Heart right ventricle (tissue), 16 donors: Measurements from ENCODE around the gene GUCA2B. TPM values are rescaled to one million over a fixed set of nuclear protein-coding genes. Genes with fewer than 3 reads are reported as not detected.

Source experiments
- ATAC-seq, 8 donors: fragments of 200-7000 bp; cut with Tn5 transposase; one replicate each; pipeline ENCODE4 v1.9.1; 2020; ENCODE audit warnings: mild to moderate bottlenecking in 8 of 8, moderate library complexity in 8 of 8, moderate number of reproducible peaks in 1 of 8
- DNase-seq, 2 donors: peaks; one replicate each; pipeline ENCODE4 v3.0.0-alpha.2; 2020
- H3K27ac ChIP-seq, 10 donors: fragments of 200-600 bp; sonication (generic) in 2 of 10; one replicate each; pipeline versions ENCODE4 v1.5.0 to v1.8.0; 2020 to 2022; ENCODE audit warnings: mild to moderate bottlenecking in 3 of 10
- H3K27me3 ChIP-seq, 7 donors: fragments of 200-600 bp; one replicate each; pipeline ENCODE4 v1.8.0; 2021 to 2022; ENCODE audit warnings: mild to moderate bottlenecking in 2 of 7
- H3K36me3 ChIP-seq, 9 donors: fragments of 200-600 bp; sonication (generic) in 1 of 9; one replicate each; pipeline versions ENCODE4 v1.5.0 to v1.8.0; 2020 to 2022; ENCODE audit warnings: mild to moderate bottlenecking in 2 of 9
- H3K4me1 ChIP-seq, 9 donors: fragments of 200-600 bp; sonication (generic) in 1 of 9; one replicate each; pipeline versions ENCODE4 v1.5.0 to v1.8.0; 2020 to 2022; ENCODE audit warnings: mild to moderate bottlenecking in 4 of 9
- H3K4me3 ChIP-seq, 10 donors: fragments of 200-600 bp; sonication (generic) in 2 of 10; one replicate each; pipeline versions ENCODE4 v1.5.0 to v1.8.0; 2020 to 2022; ENCODE audit warnings: mild to moderate bottlenecking in 7 of 10, moderate library complexity in 2 of 10
- H3K9me3 ChIP-seq, 11 donors: fragments of 200-600 bp in 10 of 11; sonication (generic) in 2 of 11; one replicate each; pipeline versions ENCODE4 v1.5.0 to v1.8.0; 2013 to 2022; ENCODE audit warnings: mild to moderate bottlenecking in 2 of 11, control low read depth in 1 of 11, moderate library complexity in 1 of 11
- WGBS, 2 donors: extraction: QIAGEN DNeasy Blood & Tissue Kit; methylation state at CpG; one replicate each; pipeline ENCODE4 v1.1.7; 2013; ENCODE audit warnings: inconsistent platforms in 1 of 2; 5-methylcytosine and 5-hydroxymethylcytosine counted together
- intact Hi-C, 10 donors: fragments of 100-400 bp; cut with DNase I; formaldehyde crosslinking; loops; one replicate each; pipeline versions ENCODE4 v1.11.1 to v1.14.2; 2022
- polyA plus RNA-seq, 2 donors: library from polyadenylated mRNA; stranded (reverse); fragments of 200-250 nt; gene quantifications; one replicate each; pipeline ENCODE4 v1.2.3, GENCODE V29; 2013
- total RNA-seq, 10 donors: library from RNA; stranded (reverse); fragmentation: NEBNext Ultra II Directional in 3 of 10; extraction: Animal tissue kit (Norgen Biotek cat#: 25700) in 3 of 10; gene quantifications; one replicate each; pipeline versions ENCODE4 v1.2.1 to v1.2.4, GENCODE V29; 2021 to 2023
- TF ChIP-seq, protein P1 (sequence below), 9 donors: fragments of 200-600 bp; sonication (generic) in 2 of 9; IDR thresholded peaks; one replicate each; pipeline versions ENCODE4 v1.5.0 to v1.8.0; 2021 to 2022; ENCODE audit warnings: antibody characterized with exemption in 9 of 9, mild to moderate bottlenecking in 5 of 9, moderate library complexity in 1 of 9
- donor health status: Arrhythmogenic right ventricular cardiomyopathy.
- donor health status: ischemic (EF 13 %, LVEDD 7.1; RV severe dilation, severe dysfunction).
- donor health status: healthy with polysubstance abuse.
- donor health status: DM: no; HTN: yes; CAD: no.
- donor health status: DM: no; HTN: no; CAD: no.
- donor health status: ischemic (EF 25% LVEDD 6.9; RV normal size, moderate dysfunction).
- donor health status: ischemic (EF 25% LVEDD 5.7; RV mildly dilated, moderate dysfunction).
- donor health status: healthy.
- donor health status: DM: yes; HTN: yes; CAD: no.
- donor health status: Ischemic cardiomyopathy.
- donor health status: ischemic (EF 35%, LVEDD 5.7; RV mildly dilated, moderate dysfunction).
- donor health status: nonischemic (EF 11% LVEDD 7.7; RV severe dilation, severe dysfunction).
- donor health status: DM: yes; HTN: yes; CAD: no.
- donor health status: PGD.
- donor health status: ischemic (EF 29% LVEDD 5.4; RV normal size, mild dysfunction).
- donor health status: nonischemic (EF 23%, LVEDD 6.1; RV moderate dilation, normal function).

GUCA2B gene
- total and polyA plus RNA-seq, 12 donors = 0.44 TPM; not detected in 11

DNA sequence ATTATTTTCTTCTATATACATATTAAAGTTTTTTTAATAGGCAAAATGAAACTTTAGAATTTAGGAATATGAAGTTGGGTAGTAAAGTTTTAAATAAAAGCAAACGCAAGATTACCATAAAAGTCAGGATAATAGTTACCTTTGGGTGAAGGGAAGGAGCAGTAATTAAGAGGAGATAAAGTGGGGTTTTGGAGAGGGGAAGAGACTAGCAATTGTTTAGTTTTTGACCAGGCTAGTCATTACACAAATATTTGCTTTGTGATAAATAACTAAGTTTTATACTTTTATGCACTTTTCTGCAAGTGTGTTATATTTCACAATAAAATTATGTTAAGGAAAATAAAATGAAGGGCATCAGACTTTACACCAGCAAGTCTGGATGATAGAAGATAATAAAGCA lies 27.7 kb upstream of the GUCA2B start:
- intact Hi-C loops = no loop called here
- Histone ChIP-seq H3K36me3 (no peaks in the 10 kb centered on the region), H3K9me3 (peaks cover 0 to 5% (median 0%) of the 10 kb centered on the region in 11 donors), H3K27me3 (peaks cover 0 to 13% (median 3%) of the 10 kb centered on the region in 7 donors), H3K4me3 (no peak overlapping the region), H3K4me1 (no peaks in the 10 kb centered on the region), H3K27ac (no peak overlapping the region)
- no peak for DNase-seq
- WGBS, 2 donors = 93 to 98% methylated on average over 1 of the region's 1 CpG
- TF ChIP-seq, protein P1, sequence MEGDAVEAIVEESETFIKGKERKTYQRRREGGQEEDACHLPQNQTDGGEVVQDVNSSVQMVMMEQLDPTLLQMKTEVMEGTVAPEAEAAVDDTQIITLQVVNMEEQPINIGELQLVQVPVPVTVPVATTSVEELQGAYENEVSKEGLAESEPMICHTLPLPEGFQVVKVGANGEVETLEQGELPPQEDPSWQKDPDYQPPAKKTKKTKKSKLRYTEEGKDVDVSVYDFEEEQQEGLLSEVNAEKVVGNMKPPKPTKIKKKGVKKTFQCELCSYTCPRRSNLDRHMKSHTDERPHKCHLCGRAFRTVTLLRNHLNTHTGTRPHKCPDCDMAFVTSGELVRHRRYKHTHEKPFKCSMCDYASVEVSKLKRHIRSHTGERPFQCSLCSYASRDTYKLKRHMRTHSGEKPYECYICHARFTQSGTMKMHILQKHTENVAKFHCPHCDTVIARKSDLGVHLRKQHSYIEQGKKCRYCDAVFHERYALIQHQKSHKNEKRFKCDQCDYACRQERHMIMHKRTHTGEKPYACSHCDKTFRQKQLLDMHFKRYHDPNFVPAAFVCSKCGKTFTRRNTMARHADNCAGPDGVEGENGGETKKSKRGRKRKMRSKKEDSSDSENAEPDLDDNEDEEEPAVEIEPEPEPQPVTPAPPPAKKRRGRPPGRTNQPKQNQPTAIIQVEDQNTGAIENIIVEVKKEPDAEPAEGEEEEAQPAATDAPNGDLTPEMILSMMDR (IDR thresholded peaks at IDR 0.05) = no peak
- no peak for ATAC-seq

GRCh38 chr1:42127767-42128166 lies 25.4 kb upstream of the GUCA2B start:
- TF ChIP-seq, protein P1 (IDR thresholded peaks at IDR 0.05) = no peak
- WGBS, 2 donors = 88 to 89% methylated on average over 6 of the region's 6 CpGs
- no peak for DNase-seq

GRCh38 chr1:42128499-42128898 lies 24.7 kb upstream of the GUCA2B start:
- no peaks in the 10 kb centered on the region for H3K4me1 ChIP-seq
- peaks cover 0 to 13% (median 3%) of the 10 kb centered on the region in 7 donors for H3K27me3 ChIP-seq
- H3K36me3 ChIP-seq = no peaks in the 10 kb centered on the region
- ATAC-seq (no peak), DNase-seq (no peak)
- WGBS, 2 donors = 62 to 65% methylated on average over 2 of the region's 2 CpGs
- TF ChIP-seq, protein P1 (IDR thresholded peaks at IDR 0.05) = no peak
- no peaks in the 10 kb centered on the region for H3K9me3 ChIP-seq
- intact Hi-C loops = no loop called here
- no peak overlapping the region for H3K27ac ChIP-seq
- H3K4me3 ChIP-seq = no peak overlapping the region

More at GRCh38 chr1:42127767-42128166, 25.4 kb upstream of the GUCA2B start:
- Histone ChIP-seq H3K4me1 (no peaks in the 10 kb centered on the region), H3K36me3 (no peaks in the 10 kb centered on the region), H3K4me3 (no peak overlapping the region), H3K27me3 (peaks cover 0 to 13% (median 3%) of the 10 kb centered on the region in 7 donors), H3K27ac (no peak overlapping the region), H3K9me3 (peaks cover 0 to 3% (median 0%) of the 10 kb centered on the region in 11 donors)
- no peak for ATAC-seq
- intact Hi-C loops = no loop called here

DNA sequence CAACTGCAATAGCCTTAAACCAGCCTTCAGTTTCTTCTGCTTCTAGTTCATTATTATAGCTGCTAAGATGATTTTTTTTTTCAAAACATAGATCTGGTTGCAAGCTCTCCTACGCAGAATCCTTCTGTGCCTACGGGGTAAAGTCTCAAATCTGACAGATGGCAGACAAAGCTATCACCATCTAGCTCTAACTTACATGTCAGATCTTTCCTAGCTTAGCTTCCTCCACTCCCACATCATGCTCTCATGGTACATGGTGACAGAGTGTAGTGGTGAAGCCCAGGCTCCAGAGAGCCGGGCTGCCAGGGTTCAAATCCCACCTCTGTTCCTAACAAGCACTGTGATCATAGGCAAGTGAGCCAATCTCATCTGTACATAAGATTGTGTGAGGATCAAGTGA lies 24.2 kb upstream of the GUCA2B start:
- H3K27ac ChIP-seq = no peak overlapping the region

More for the DNA sequence above, 24.2 kb upstream of the GUCA2B start:
- intact Hi-C loops = no loop called here
- TF ChIP-seq, protein P1 (IDR thresholded peaks at IDR 0.05) = no peak
- DNase-seq (no peak), ATAC-seq (no peak)
- Histone ChIP-seq H3K4me3 (no peak overlapping the region), H3K27me3 (peaks cover 0 to 13% (median 3%) of the 10 kb centered on the region in 7 donors), H3K36me3 (no peaks in the 10 kb centered on the region), H3K4me1 (no peaks in the 10 kb centered on the region), H3K9me3 (no peaks in the 10 kb centered on the region)
- 66 to 71% methylated on average over 3 of the region's 3 CpGs for WGBS, 2 donors
